Inferior parietal cortex (tissue), 1 donor: ENCODE measurements around the gene SCAF8.
A peak's percentile ranks its signal among the peaks of the same experiment; 100 is the strongest.

ENCODE experiments used
- DNase-seq: peaks from one replicate; pipeline ENCODE4 v3.0.0-alpha.2; 2016; ENCODE audit errors: extremely low spot score

SCAF8 gene

DNA sequence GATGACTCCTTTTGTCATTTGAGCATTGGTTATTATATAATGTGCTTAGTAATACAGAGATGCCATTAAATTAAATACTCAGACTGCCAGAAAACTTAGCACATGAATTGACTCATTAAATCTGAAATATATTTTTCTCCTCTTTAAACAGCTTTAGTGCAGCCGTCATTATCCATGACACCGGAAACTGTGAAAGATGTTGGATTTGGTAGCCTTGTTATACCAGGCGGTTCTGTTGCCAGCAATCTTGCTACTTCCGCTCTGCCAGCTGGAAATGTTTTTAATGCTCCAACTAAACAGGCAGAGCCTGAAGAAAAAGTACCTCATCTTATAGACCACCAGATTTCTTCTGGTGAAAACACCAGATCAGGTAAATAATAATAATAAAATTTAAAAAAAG lies 97.6 kb downstream of the SCAF8 start:
- peak; percentile 31 for DNase-seq

GRCh38 chr6:154835307-154835706 lies 102.1 kb downstream of the SCAF8 start:
- no peak for DNase-seq

GRCh38 chr6:154839546-154839945 lies 106.3 kb downstream of the SCAF8 start:
- no peak for DNase-seq

- no peak for DNase-seq
These were observed 107.1 kb downstream of the SCAF8 start for GRCh38 chr6:154840363-154840762.

DNA sequence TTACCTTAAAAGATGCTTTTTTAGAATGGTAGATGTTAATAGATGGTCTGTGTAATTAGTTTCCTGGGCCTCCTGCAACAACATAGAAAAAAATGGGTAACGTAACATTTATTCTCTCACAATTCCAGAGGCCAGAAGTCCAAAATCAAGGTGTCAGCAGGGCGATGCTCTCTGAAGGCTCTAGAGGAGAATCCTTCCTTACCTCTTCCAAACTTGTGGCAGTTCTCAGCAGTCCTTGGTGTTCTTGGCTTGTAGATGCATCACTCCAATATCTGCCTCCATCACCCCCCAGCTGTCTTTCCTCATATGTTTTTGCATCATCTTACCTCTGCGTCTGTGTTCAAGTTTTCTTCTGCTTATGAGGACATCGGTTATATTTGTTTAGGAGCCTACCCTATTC lies 107.9 kb downstream of the SCAF8 start:
- DNase-seq, result no peak

GRCh38 chr6:154842833-154843232 lies 109.6 kb downstream of the SCAF8 start:
- no peak for DNase-seq

DNA sequence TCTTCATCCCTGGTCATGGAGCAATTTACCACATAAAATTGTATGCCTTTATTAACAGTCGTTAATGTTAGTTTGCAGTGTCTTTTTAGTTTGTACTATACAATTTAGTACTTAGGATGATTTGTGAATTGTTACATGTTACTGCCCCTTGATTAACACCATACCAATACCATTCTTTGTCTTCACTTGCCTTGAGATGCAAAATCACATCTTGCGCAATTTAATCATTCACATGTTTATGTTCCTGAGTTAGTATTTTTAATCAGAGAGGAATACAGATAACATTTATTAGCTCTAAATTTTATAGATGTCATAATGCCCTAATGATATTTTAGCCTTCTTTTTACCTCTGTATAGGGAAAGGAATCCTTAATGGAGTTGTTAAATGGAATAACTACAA lies 114.1 kb downstream of the SCAF8 start:
- DNase-seq, result no peak

DNA sequence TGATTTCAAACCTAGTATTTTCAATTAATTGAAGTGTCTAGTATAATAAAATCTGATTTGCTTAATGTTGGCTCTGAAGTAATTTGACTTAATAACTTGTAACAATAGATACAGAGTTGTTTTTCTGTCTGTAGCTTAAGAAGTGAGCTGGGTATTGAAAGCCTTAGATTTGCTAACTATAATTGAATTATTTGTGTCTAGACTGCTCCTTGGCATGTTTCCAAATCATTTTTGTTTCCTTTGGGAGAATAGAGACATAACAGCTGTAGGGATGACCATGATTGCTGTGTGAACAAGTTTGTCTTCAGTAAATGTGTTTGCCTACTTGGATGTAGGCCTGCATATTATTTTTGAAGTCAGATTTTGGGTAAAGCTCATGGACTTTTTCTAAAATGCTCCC lies 115.4 kb downstream of the SCAF8 start:
- DNase-seq, result no peak

GRCh38 chr6:154849475-154849874 lies 116.3 kb downstream of the SCAF8 start:
- DNase-seq, result no peak

- DNase-seq, result no peak
These were observed 119.5 kb downstream of the SCAF8 start for GRCh38 chr6:154852687-154853086.

DNA sequence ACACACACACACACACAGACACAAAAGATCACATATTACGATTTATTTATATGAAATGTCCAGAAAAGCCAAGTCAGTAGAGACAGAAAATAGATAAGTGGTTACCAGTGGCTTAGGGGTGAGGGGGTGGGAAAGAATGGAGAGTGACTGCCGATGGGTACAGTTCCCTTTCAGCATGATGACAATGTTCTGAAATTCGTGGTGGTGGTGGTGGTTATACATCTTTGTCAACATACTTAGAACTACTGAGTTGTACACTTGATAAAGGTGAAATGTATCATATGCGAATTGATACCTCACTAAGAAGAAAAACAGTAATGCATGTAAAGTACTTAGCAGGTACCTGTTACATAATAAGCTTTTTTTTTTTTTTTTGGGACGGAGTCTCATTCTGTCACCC lies 124.3 kb downstream of the SCAF8 start:
- DNase-seq, result no peak

- DNase-seq, result no peak
These were observed 128.6 kb downstream of the SCAF8 start for GRCh38 chr6:154861825-154862224.

DNA sequence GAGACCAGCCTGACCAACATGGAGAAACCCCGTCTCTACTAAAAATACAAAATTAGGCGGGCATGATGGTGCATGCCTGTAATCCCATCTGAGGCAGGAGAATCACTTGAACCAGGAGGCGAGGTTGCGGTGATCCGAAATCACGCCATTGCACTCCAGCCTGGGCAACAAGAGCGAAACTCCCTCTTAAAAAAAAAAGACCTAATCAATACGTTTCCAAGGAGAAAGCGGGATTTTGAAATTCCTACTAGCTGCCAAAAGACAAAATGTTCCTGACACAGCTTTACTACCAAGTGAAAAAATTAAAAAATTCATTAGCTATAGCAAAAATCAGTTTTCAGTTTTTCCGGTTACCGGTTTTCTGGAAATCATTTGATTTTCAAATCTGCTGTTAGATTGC lies 129.3 kb downstream of the SCAF8 start:
- no peak for DNase-seq

GRCh38 chr6:154864066-154864430 lies 130.8 kb downstream of the SCAF8 start:
- DNase-seq, result no peak

GRCh38 chr6:154865291-154865690 lies 132.1 kb downstream of the SCAF8 start:
- no peak for DNase-seq

- peak; percentile 81 for DNase-seq
These were observed 135.0 kb downstream of the SCAF8 start for GRCh38 chr6:154868143-154868594.

DNA sequence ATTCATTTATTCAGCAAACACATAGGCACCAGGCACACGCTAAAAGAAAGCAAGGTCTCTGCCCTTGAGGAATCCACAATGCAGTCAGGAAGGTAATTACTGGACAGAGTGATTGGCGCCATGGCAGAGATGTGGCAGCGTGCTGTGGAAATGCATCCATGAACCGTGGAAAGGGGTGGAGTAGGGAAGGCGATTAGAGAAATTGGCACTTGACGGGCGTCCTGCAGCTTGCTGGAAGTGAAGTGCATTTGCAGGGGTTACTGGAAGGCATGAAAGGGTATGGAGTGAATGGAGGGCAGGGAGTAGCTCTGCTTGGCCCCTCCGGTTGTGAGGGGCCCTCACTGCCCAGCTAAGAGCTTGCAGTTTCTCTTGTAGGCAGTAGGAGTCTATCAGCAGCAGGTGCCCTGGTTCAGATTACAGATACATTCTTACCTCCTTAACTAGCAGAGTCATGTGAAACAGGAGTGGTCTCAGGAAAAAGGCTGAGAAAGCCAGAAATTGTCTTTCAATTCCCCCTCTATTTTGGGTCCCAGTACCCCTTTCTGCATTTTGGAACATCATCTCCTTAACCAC lies 139.4 kb downstream of the SCAF8 start:
- DNase-seq, result no peak

DNA sequence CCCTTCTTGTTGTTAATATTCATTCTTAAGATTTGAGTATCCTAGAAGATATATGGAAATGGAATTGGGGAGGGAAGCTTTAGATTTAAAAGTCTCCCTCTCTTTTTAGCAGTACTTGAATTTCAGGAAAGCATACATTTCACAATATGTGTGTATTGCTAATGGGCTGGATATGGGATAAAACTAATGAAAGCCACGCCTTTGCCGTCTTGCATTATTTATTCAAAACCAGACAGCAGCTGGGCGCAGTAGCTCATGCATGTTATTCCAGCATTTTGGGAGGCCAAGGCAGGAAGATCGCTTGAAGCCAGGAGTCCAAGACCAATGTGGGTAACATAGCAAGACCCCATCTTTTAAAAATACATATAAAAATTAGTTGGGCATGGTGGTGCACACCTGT lies 140.3 kb downstream of the SCAF8 start:
- DNase-seq, result no peak

- no peak for DNase-seq
These were observed 141.8 kb downstream of the SCAF8 start for GRCh38 chr6:154874773-154875592.

DNA sequence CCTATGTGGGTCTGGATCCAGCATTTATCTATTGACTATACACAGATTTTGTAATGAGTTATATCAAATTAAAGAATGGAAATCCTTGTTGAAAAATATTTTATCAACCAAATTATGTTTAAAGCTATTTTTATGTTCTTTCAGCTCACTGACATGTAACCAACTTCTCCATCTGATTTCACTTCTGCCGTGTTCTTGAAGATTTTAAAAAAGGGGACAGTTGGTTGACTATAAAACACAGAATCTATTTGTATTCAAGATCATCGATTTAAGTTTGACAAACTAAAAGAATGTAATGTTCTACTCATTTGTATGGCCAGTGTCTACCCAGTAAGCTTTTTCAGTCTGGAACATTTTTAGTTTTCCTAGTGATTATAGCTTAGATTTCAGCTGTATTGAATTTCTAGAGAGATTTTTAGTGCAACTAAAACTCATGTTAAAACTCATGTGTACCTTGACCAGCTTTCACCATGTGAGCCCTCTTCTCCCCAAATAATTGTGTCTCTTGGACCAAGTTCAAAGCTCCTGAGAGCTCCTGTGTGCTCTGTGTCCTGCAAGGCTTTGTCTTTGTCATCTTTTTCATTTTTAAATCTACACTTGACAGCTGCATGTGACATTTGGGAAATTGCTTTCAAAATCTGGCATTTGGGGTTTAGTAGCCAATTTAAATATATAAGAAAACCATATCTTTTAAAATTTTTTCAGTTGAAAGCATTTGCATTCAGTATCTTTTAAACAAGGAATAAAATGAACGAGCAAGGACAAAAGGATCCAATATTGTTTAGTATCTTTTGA lies 143.5 kb downstream of the SCAF8 start:
- no peak for DNase-seq

- no peak for DNase-seq
These were observed 145.8 kb downstream of the SCAF8 start for GRCh38 chr6:154878871-154879491.

GRCh38 chr6:154882107-154882506 lies 148.9 kb downstream of the SCAF8 start:
- no peak for DNase-seq
